Calu3 (cell line): ENCODE results near the gene RNF150. TPM values are rescaled to one million over a fixed set of nuclear protein-coding genes. Genes with fewer than 3 reads are reported as not detected.

Source experiments
- BruUV-seq: library from RNA; stranded (reverse); fragments of 400-500 nt; replicated peaks from 2 replicates; lab custom pipeline; 2021; lab: Mats Ljungman, UMichigan
- CTCF ChIA-PET: fragments of 300-600 bp; sonication (Branson Sonifier 250); formaldehyde crosslinking; loops from one replicate; lab custom pipeline; 2022; ENCODE audit warnings: antibody characterized with exemption; lab: Charles Lee
- DNase-seq: peaks from one replicate; pipeline ENCODE4 v3.0.0; 2022
- H3K27ac Mint-ChIP-seq: one replicate; pipeline ENCODE4 v1.8.0; 2022; ENCODE audit warnings: mixed read lengths; ENCODE audit not compliant: unreplicated experiment
- H3K27me3 Mint-ChIP-seq: one replicate; pipeline ENCODE4 v1.8.0; 2022; ENCODE audit warnings: mixed read lengths; ENCODE audit not compliant: unreplicated experiment
- H3K36me3 Mint-ChIP-seq: one replicate; pipeline ENCODE4 v1.8.0; 2022; ENCODE audit warnings: mild to moderate bottlenecking, moderate library complexity, mixed read lengths; ENCODE audit not compliant: insufficient read depth, unreplicated experiment
- H3K4me1 Mint-ChIP-seq: one replicate; pipeline ENCODE4 v1.8.0; 2022; ENCODE audit warnings: mild to moderate bottlenecking, low read depth, mixed read lengths; ENCODE audit not compliant: unreplicated experiment
- H3K4me3 Mint-ChIP-seq: one replicate; pipeline ENCODE4 v1.8.0; 2022; ENCODE audit warnings: mild to moderate bottlenecking, low read depth, moderate library complexity, mixed read lengths; ENCODE audit not compliant: unreplicated experiment
- H3K9me3 Mint-ChIP-seq: one replicate; pipeline ENCODE4 v1.8.0; 2022; ENCODE audit warnings: low read depth, mixed read lengths; ENCODE audit not compliant: unreplicated experiment
- intact Hi-C: fragments of 100-400 bp; cut with micrococcal nuclease; formaldehyde crosslinking; loops from one replicate; pipeline ENCODE4 v1.10.0; 2022; ENCODE audit not compliant: unreplicated experiment
- total RNA-seq: library from RNA; stranded (reverse); gene quantifications from 2 replicates; pipeline ENCODE4 v1.2.3, GENCODE V29; 2022
- TF ChIP-seq, protein P1 (sequence below): fragments of 200-600 bp; IDR thresholded peaks from one replicate; pipeline ENCODE4 v1.8.0; 2022; ENCODE audit warnings: antibody characterized with exemption; ENCODE audit not compliant: unreplicated experiment

Gene RNF150
- total RNA-seq, 1 experiment from 2014 or later, result 0.14 TPM

DNA sequence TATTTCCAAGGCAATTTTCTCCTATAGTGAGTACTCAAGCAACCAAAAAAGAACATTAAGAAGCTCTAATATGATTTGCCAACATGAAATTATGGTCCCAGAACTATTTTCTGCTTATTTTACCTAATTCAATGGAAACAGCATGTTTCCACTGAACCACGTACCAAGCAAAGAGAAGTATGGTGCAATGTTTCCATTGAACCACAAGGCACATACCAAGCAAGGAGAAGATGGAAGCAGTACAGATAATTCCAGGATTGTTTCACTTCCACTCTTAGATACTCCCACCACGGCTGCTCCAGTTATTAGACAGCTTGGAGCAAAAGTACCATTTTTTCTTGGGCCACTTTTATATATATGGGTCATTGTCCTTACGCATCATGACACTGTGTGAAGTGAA is 164.9 kb downstream of the RNF150 start:
- Mint-ChIP-seq H3K27me3 (peaks cover 12% of the 10 kb centered on the region), H3K27ac (no peak overlapping the region), H3K4me3 (no peak overlapping the region), H3K4me1 (no peaks in the 10 kb centered on the region), H3K9me3 (no peaks in the 10 kb centered on the region), H3K36me3 (no peaks in the 10 kb centered on the region)
- CTCF ChIA-PET, result no interaction called here
- no TSS peak for BruUV-seq
- DNase-seq, result no peak
- TF ChIP-seq, protein P1, sequence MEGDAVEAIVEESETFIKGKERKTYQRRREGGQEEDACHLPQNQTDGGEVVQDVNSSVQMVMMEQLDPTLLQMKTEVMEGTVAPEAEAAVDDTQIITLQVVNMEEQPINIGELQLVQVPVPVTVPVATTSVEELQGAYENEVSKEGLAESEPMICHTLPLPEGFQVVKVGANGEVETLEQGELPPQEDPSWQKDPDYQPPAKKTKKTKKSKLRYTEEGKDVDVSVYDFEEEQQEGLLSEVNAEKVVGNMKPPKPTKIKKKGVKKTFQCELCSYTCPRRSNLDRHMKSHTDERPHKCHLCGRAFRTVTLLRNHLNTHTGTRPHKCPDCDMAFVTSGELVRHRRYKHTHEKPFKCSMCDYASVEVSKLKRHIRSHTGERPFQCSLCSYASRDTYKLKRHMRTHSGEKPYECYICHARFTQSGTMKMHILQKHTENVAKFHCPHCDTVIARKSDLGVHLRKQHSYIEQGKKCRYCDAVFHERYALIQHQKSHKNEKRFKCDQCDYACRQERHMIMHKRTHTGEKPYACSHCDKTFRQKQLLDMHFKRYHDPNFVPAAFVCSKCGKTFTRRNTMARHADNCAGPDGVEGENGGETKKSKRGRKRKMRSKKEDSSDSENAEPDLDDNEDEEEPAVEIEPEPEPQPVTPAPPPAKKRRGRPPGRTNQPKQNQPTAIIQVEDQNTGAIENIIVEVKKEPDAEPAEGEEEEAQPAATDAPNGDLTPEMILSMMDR, result no peak
- intact Hi-C loops, result no loop called here

DNA sequence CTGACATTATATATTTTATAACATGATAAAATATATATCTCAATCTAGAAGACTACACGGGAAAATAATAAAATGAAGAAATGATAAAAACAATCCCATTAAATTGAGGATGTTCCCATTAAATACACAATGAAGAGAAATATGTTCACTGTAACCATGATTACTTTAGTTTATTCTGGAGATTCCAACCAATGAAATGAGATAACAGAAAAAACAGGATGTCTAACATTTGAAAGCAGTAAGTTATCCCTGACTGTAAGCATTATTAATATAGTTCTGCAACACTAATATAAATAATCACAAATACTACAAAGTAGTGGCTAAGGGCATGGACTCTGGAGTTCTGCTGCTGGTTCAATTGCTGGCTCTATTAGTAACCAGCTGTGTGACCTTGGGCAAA is 169.4 kb downstream of the RNF150 start:
- Mint-ChIP-seq H3K27ac (no peak overlapping the region), H3K4me1 (no peaks in the 10 kb centered on the region), H3K36me3 (no peaks in the 10 kb centered on the region), H3K4me3 (no peak overlapping the region), H3K27me3 (peaks cover 12% of the 10 kb centered on the region), H3K9me3 (no peaks in the 10 kb centered on the region)
- intact Hi-C loops, result no loop called here
- DNase-seq, result no peak
- no TSS peak for BruUV-seq
- TF ChIP-seq, protein P1, result no peak
- CTCF ChIA-PET, result no interaction called here

DNA sequence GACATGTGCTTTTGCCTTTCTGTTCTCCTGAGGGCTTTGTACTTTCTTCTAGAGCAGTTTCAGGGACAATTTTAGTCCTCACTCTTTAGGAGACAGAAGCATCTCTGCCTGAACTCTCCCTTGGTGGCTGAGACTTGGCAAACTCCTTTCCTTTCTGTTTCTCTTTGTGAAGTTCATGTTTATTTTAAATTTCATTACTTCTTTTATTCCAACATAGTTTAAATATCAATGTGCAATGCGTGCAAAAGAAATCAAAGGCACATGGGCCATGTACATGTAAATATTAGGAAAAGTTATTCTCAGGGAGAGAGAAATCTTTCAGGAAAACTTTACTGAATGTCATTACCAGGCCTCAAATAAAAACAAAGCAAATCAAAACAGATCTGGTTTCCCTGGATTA is 177.6 kb downstream of the RNF150 start:
- CTCF ChIA-PET, result no interaction called here
- no peak overlapping the region for H3K27ac Mint-ChIP-seq
- BruUV-seq, result no TSS peak
- intact Hi-C loops, result no loop called here
- DNase-seq, result no peak
- H3K36me3 Mint-ChIP-seq, result no peaks in the 10 kb centered on the region
- no peaks in the 10 kb centered on the region for H3K4me1 Mint-ChIP-seq
- TF ChIP-seq, protein P1, result no peak
- no peak overlapping the region for H3K4me3 Mint-ChIP-seq
- H3K27me3 Mint-ChIP-seq, result no peaks in the 10 kb centered on the region
- H3K9me3 Mint-ChIP-seq, result peaks cover 5% of the 10 kb centered on the region

DNA sequence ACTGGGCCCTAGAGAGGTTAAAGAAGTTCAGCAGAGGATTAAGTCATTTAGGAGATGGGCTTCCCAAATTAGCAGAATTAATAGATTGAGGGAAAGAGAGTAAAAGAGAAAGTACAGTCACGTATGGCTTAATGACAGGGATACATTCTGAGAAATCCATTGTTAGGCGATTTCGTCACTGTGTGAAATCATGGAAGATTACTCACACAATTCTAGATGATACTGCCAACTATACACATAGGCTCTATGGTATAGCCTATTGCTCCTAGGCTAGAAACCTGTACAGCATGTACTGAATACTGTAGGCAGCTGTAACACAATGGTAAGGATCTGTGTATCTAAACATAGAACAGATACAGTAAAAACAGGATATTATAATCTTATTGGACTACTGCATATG is 180.6 kb downstream of the RNF150 start:
- Mint-ChIP-seq H3K36me3 (no peaks in the 10 kb centered on the region), H3K4me1 (no peaks in the 10 kb centered on the region), H3K27ac (no peak overlapping the region), H3K9me3 (peaks cover 5% of the 10 kb centered on the region), H3K27me3 (no peaks in the 10 kb centered on the region), H3K4me3 (no peak overlapping the region)
- no peak for DNase-seq
- no TSS peak for BruUV-seq
- intact Hi-C loops, result no loop called here
- TF ChIP-seq, protein P1, result no peak
- CTCF ChIA-PET, result no interaction called here
